PC-3 (cell line): ENCODE measurements around the gene GSC2.

Experiments used
- CTCF ChIP-seq: fragments of 300-600 bp; sonication (generic); conservative IDR thresholded peaks from 2 replicates; pipeline ENCODE4 v1.5.1; 2017; ENCODE audit warnings: antibody characterized with exemption, low read depth, mild to moderate bottlenecking, low read length
- EZH2 ChIP-seq: fragments of 300-600 bp; sonication (generic); IDR thresholded peaks from one replicate; pipeline ENCODE4 v1.6.1; 2017; ENCODE audit warnings: antibody characterized with exemption, mild to moderate bottlenecking, low read length; ENCODE audit not compliant: unreplicated experiment
- EZH2phosphoT487 ChIP-seq: fragments of 300-600 bp; sonication (generic); IDR thresholded peaks from 2 replicates; pipeline ENCODE4 v1.6.1; 2018; ENCODE audit warnings: mild to moderate bottlenecking, antibody characterized with exemption, low read length, borderline replicate concordance

- TF ChIP-seq CTCF (no peak), EZH2phosphoT487 (no peak), EZH2 (no peak)
These were observed 41.3 kb downstream of the GSC2 start for GRCh38 chr22:19108807-19109197.
